Body of pancreas (tissue), 4 donors: Measurements from ENCODE around the gene ANTXR2. TPM values are rescaled to one million over a fixed set of nuclear protein-coding genes. Genes with fewer than 3 reads are reported as not detected.

Source experiments
- ATAC-seq: fragments of 150-250 bp; one replicate; pipeline ENCODE4 v1.9.1; 2016
- DNase-seq, 4 donors: peaks; one replicate each; pipeline ENCODE4 v3.0.0-alpha.2; 2019
- H3K27ac ChIP-seq, 4 donors: fragments of 200-600 bp; sonication (generic); 1 replicate in 3 of 4; 2 replicates in 1 of 4; pipeline versions ENCODE4 v1.5.1 to v1.6.1; 2016 to 2019; ENCODE audit warnings: mild to moderate bottlenecking in 1 of 4, mixed read lengths in 1 of 4, moderate library complexity in 1 of 4
- H3K27me3 ChIP-seq, 2 donors: fragments of 200-600 bp; sonication (generic); one replicate each; pipeline ENCODE4 v1.6.0; 2016; ENCODE audit warnings: mild to moderate bottlenecking in 1 of 2
- H3K36me3 ChIP-seq, 2 donors: fragments of 200-600 bp; sonication (generic); replicated peaks in 1 of 2; 2 replicates each; pipeline ENCODE4 v1.5.1; 2016; ENCODE audit warnings: low read depth in 2 of 2; ENCODE audit not compliant: insufficient read depth in 1 of 2
- H3K4me1 ChIP-seq: fragments of 200-600 bp; sonication (generic); one replicate; pipeline ENCODE4 v1.6.0; 2016
- H3K4me3 ChIP-seq, 2 donors: fragments of 200-600 bp; sonication (generic); 1 replicate in 1 of 2; 2 replicates in 1 of 2; pipeline ENCODE4 v1.5.1; 2016 to 2019
- H3K9me3 ChIP-seq, 3 donors: fragments of 200-600 bp; sonication (generic); 1 replicate in 2 of 3; 2 replicates in 1 of 3; pipeline ENCODE4 v1.5.1; 2016
- CTCF ChIP-seq, 7 experiments: fragments of 450-650 bp in 4 of 7; fragments of 200-600 bp in 3 of 7; sonication (generic) in 3 of 7; IDR thresholded peaks; one replicate each; pipeline ENCODE4 v1.5.1; 2016 to 2019; ENCODE audit warnings: antibody characterized with exemption in 7 of 7
- POLR2A ChIP-seq, 3 donors: fragments of 450-650 bp; IDR thresholded peaks; one replicate each; pipeline ENCODE4 v1.6.1; 2016; ENCODE audit warnings: antibody characterized with exemption in 3 of 3, mild to moderate bottlenecking in 2 of 3
- WGBS, 2 donors: methylation state at CpG; one replicate each; pipeline ENCODE4 v1.1.5; 2017; 5-methylcytosine and 5-hydroxymethylcytosine counted together
- intact Hi-C: fragments of 100-400 bp; cut with DNase I; formaldehyde crosslinking; loops from one replicate; pipeline ENCODE4 v1.15.1; 2023
- total RNA-seq, 2 donors: library from RNA; depleted of rRNA; stranded (reverse); fragments of >200 nt; gene quantifications; one replicate each; pipeline ENCODE4 v1.1.0, GENCODE V29; 2016

ANTXR2 gene
- total RNA-seq, 2 donors from 2014 or later: 16.9 to 34.6 TPM

GRCh38 chr4:80098635-80099034 lies 25.6 kb upstream of the ANTXR2 start:
- Histone ChIP-seq H3K9me3 (no peaks in the 10 kb centered on the region), H3K4me3 (no peak overlapping the region), H3K27me3 (no peaks in the 10 kb centered on the region), H3K27ac (no peak overlapping the region), H3K4me1 (no peaks in the 10 kb centered on the region), H3K36me3 (no peaks in the 10 kb centered on the region)
- DNase-seq (no peak), ATAC-seq (no peak)
- intact Hi-C loops: no loop called here
- 82 to 100% methylated on average over 1 of the region's 1 CpG for WGBS, 2 donors
- no peak for TF ChIP-seq POLR2A (IDR thresholded peaks at IDR 0.05)
- no peak for TF ChIP-seq CTCF (IDR thresholded peaks at IDR 0.05)

- Histone ChIP-seq H3K27me3 (no peaks in the 10 kb centered on the region), H3K9me3 (no peaks in the 10 kb centered on the region), H3K4me1 (no peaks in the 10 kb centered on the region), H3K36me3 (no peaks in the 10 kb centered on the region), H3K4me3 (no peak overlapping the region), H3K27ac (no peak overlapping the region)
- WGBS, 2 donors: 54 to 64% methylated on average over 4 of the region's 4 CpGs
- TF ChIP-seq POLR2A (IDR thresholded peaks at IDR 0.05) (no peak), CTCF (IDR thresholded peaks at IDR 0.05) (no peak)
- ATAC-seq (no peak), DNase-seq (peak in 1 of 4 donors; percentile 30)
- intact Hi-C loops: no loop called here
Measured at GRCh38 chr4:80097400-80098177, 24.6 kb upstream of the ANTXR2 start.

DNA sequence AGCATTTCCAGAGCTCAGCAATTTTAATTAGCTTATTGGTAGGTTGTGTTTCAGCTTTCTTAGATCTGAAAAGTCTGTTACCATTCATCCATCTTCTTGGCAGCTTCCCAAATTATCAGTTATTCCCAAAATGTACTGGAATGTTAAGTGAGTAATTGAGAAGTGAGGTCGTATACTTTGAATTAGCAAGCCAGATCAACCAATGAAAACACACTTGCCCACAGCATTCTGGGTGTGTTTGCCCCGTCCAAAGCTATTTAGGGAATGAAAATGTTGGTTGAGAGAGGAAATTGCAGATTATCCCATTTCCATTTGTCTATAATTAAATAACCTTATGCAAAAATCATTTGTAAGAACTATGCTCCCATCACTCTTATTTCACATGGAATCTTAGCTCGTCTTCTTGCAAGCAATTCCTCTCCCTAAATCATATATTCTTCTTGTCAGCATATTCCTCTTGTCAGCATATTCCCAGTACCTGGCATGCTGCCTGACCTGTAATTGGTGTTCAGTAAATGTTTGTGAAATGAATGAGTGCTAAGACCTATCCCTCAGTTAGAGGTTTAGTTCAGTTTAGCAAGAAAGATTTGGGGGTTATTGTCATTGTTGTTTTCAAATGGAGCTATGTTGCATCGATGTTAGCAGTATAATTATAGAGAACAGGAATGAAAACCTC lies 23.3 kb upstream of the ANTXR2 start:
- H3K27ac ChIP-seq: no peak overlapping the region
- H3K4me3 ChIP-seq: no peak overlapping the region
- no peak for TF ChIP-seq CTCF (IDR thresholded peaks at IDR 0.05)
- TF ChIP-seq POLR2A (IDR thresholded peaks at IDR 0.05): no peak
- H3K9me3 ChIP-seq: no peaks in the 10 kb centered on the region
- WGBS, 2 donors: 58 to 62% methylated on average over 4 of the region's 4 CpGs
- ATAC-seq (no peak), DNase-seq (no peak)
- no peaks in the 10 kb centered on the region for H3K27me3 ChIP-seq
- no peaks in the 10 kb centered on the region for H3K36me3 ChIP-seq
- no peaks in the 10 kb centered on the region for H3K4me1 ChIP-seq
- intact Hi-C loops: no loop called here

DNA sequence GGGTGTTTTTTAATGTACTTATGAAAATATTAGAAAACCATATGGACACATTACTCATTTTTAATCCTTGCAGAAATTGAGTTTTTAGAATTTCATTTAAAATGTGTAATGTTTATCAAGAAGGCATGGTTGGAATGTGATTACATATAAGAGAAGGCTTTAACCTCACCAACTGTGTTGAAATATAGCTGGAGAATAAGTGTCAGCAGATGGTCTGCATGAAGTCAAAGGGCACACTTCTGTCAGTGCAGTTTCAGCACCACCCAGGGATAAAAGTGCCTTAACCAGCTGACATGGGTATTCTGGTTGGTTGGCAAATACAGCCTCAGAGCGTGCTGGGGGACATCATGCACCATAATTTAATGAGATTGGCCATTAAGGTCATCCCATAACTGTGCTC lies 21.2 kb upstream of the ANTXR2 start:
- Histone ChIP-seq H3K36me3 (no peaks in the 10 kb centered on the region), H3K4me1 (no peaks in the 10 kb centered on the region), H3K9me3 (no peaks in the 10 kb centered on the region), H3K4me3 (no peak overlapping the region), H3K27ac (no peak overlapping the region), H3K27me3 (no peaks in the 10 kb centered on the region)
- WGBS, 2 donors: 65 to 71% methylated on average over 1 of the region's 1 CpG
- TF ChIP-seq POLR2A (IDR thresholded peaks at IDR 0.05): no peak
- TF ChIP-seq CTCF (IDR thresholded peaks at IDR 0.05): no peak
- intact Hi-C loops: no loop called here
- DNase-seq: no peak
- ATAC-seq: no peak
